Sigmoid colon (tissue), 7 donors: ENCODE data around the gene BCAR3. TPM values are rescaled to one million over a fixed set of nuclear protein-coding genes. Genes with fewer than 3 reads are reported as not detected.
A peak's percentile ranks its signal among the peaks of the same experiment; 100 is the strongest.
"Not testable (repeated sequence)": the region's sequence is repeated elsewhere in the genome, so short reads cannot be mapped to it uniquely, and the experiment has no call there.

ENCODE experiments used
- DNase-seq: peaks from one replicate; pipeline ENCODE4 v3.0.0-alpha.2; 2019
- H3K27ac ChIP-seq, 4 donors: fragments of 200-600 bp; sonication (generic); one replicate each; pipeline ENCODE4 v1.5.1; 2016 to 2019; ENCODE audit warnings: mild to moderate bottlenecking in 1 of 4
- H3K27me3 ChIP-seq, 3 donors: fragments of 200-600 bp; sonication (generic); one replicate each; pipeline ENCODE4 v1.5.1; 2019; ENCODE audit warnings: mild to moderate bottlenecking in 1 of 3
- H3K36me3 ChIP-seq, 4 donors: fragments of 200-600 bp; sonication (generic); one replicate each; pipeline ENCODE4 v1.5.1; 2016 to 2019
- H3K4me1 ChIP-seq, 4 donors: fragments of 200-600 bp; sonication (generic); one replicate each; pipeline ENCODE4 v1.5.1; 2017 to 2019
- H3K4me3 ChIP-seq, 4 donors: fragments of 200-600 bp; sonication (generic); one replicate each; pipeline ENCODE4 v1.5.1; 2017 to 2019; ENCODE audit warnings: mild to moderate bottlenecking in 2 of 4, moderate library complexity in 1 of 4
- H3K9me3 ChIP-seq, 4 donors: fragments of 200-600 bp in 3 of 4; sonication (generic) in 3 of 4; one replicate each; pipeline versions ENCODE4 v1.5.1 to v1.6.1; 2013 to 2019
- CTCF ChIP-seq, 4 experiments: fragments of 450-650 bp in 3 of 4; fragments of 200-600 bp in 1 of 4; IDR thresholded peaks; one replicate each; pipeline ENCODE4 v1.5.1; 2016 to 2019; ENCODE audit warnings: antibody characterized with exemption in 4 of 4, mild to moderate bottlenecking in 3 of 4, moderate library complexity in 2 of 4
- EP300 ChIP-seq, 4 donors: sonication (generic); formaldehyde crosslinking; IDR thresholded peaks; one replicate each; pipeline ENCODE4 v1.6.1; 2017; ENCODE audit warnings: antibody characterized with exemption in 4 of 4
- POLR2A ChIP-seq, 2 donors: fragments of 450-650 bp; IDR thresholded peaks; one replicate each; pipeline ENCODE4 v1.6.1; 2016; ENCODE audit warnings: antibody characterized with exemption in 2 of 2, mild to moderate bottlenecking in 2 of 2, moderate library complexity in 2 of 2
- POLR2AphosphoS5 ChIP-seq, 4 donors: sonication (generic); formaldehyde crosslinking; IDR thresholded peaks; one replicate each; pipeline ENCODE4 v1.6.1; 2017; ENCODE audit warnings: antibody characterized with exemption in 4 of 4
- WGBS, 2 donors: extraction: QIAGEN DNeasy Blood & Tissue Kit; methylation state at CpG; one replicate each; pipeline ENCODE4 v1.1.7; 2013; 5-methylcytosine and 5-hydroxymethylcytosine counted together
- intact Hi-C: fragments of 100-400 bp; cut with DNase I; formaldehyde crosslinking; loops from one replicate; pipeline ENCODE4 v1.15.1; 2023
- polyA plus RNA-seq, 3 donors: library from polyadenylated mRNA; stranded (reverse); fragments of 200-250 nt; gene quantifications; one replicate each; pipeline ENCODE4 v1.2.3, GENCODE V29; 2013
- total RNA-seq, 4 donors: library from RNA; depleted of rRNA; stranded (reverse); fragments of >200 nt; gene quantifications; one replicate each; pipeline ENCODE4 v1.1.0, GENCODE V29; 2016
- donor health status: healthy with polysubstance abuse.
- donor health status: Bipolar disorder and iron deficiency.
- donor health status: healthy.

The BCAR3 gene
- total and polyA plus RNA-seq, 7 donors = 12.3 to 43.2 (median 22.1) TPM

- Histone ChIP-seq H3K27me3 (no peaks in the 10 kb centered on the region), H3K9me3 (no peaks in the 10 kb centered on the region), H3K4me3 (no peak overlapping the region), H3K4me1 (peaks cover 0 to 15% (median 5%) of the 10 kb centered on the region in 4 donors), H3K27ac (peak overlapping the region in 1 of 4 donors; percentile 45), H3K36me3 (no peaks in the 10 kb centered on the region)
- WGBS, 2 donors = 93 to 95% methylated on average over 22 of the region's 22 CpGs
- TF ChIP-seq EP300 (IDR thresholded peaks at IDR 0.05) (no peak), POLR2A (IDR thresholded peaks at IDR 0.05) (no peak), POLR2AphosphoS5 (IDR thresholded peaks at IDR 0.05) (no peak), CTCF (IDR thresholded peaks at IDR 0.05) (no peak)
- peak; percentile 60 for DNase-seq
- intact Hi-C loops = no loop called here
These were observed 19.2 kb upstream of the BCAR3 start for GRCh38 chr1:93700532-93701469.

- no peak for DNase-seq
- no peaks in the 10 kb centered on the region for H3K9me3 ChIP-seq
- H3K4me1 ChIP-seq = peaks cover 0 to 15% (median 5%) of the 10 kb centered on the region in 4 donors
- no peaks in the 10 kb centered on the region for H3K27me3 ChIP-seq
- no peak overlapping the region for H3K27ac ChIP-seq
- intact Hi-C loops = no loop called here
- H3K4me3 ChIP-seq = no peak overlapping the region
- no peak for TF ChIP-seq CTCF (IDR thresholded peaks at IDR 0.05)
- 92% methylated on average over 5 of the region's 5 CpGs for WGBS, 2 donors
- H3K36me3 ChIP-seq = no peaks in the 10 kb centered on the region
These were observed 18.0 kb upstream of the BCAR3 start for GRCh38 chr1:93699503-93700168.

- Histone ChIP-seq H3K27ac (no peak overlapping the region), H3K27me3 (no peaks in the 10 kb centered on the region), H3K9me3 (no peaks in the 10 kb centered on the region), H3K36me3 (no peaks in the 10 kb centered on the region), H3K4me1 (peaks cover 0 to 15% (median 5%) of the 10 kb centered on the region in 4 donors), H3K4me3 (no peak overlapping the region)
- no peak for TF ChIP-seq POLR2AphosphoS5 (IDR thresholded peaks at IDR 0.05)
- no peak for TF ChIP-seq CTCF (IDR thresholded peaks at IDR 0.05)
- TF ChIP-seq EP300 (IDR thresholded peaks at IDR 0.05) = no peak
- TF ChIP-seq POLR2A (IDR thresholded peaks at IDR 0.05) = no peak
- 92 to 93% methylated on average over 5 of the region's 5 CpGs for WGBS, 2 donors
- intact Hi-C loops = no loop called here
- DNase-seq = no peak
These were observed 17.4 kb upstream of the BCAR3 start for GRCh38 chr1:93699049-93699384.

- Histone ChIP-seq H3K4me1 (peaks cover 0 to 15% (median 6%) of the 10 kb centered on the region in 4 donors), H3K9me3 (no peaks in the 10 kb centered on the region), H3K27ac (no peak overlapping the region), H3K36me3 (no peaks in the 10 kb centered on the region), H3K4me3 (no peak overlapping the region), H3K27me3 (no peaks in the 10 kb centered on the region)
- WGBS, 2 donors = 93 to 95% methylated on average over 7 of the region's 7 CpGs
- intact Hi-C loops = no loop called here
- no peak for DNase-seq
- no peak for TF ChIP-seq POLR2AphosphoS5 (IDR thresholded peaks at IDR 0.05)
- TF ChIP-seq POLR2A (IDR thresholded peaks at IDR 0.05) = no peak
- TF ChIP-seq EP300 (IDR thresholded peaks at IDR 0.05) = no peak
These were observed 16.9 kb upstream of the BCAR3 start for GRCh38 chr1:93698329-93699048.

- H3K4me3 ChIP-seq, H3K27me3 ChIP-seq, intact Hi-C loops, H3K27ac ChIP-seq, H3K36me3 ChIP-seq, DNase-seq, H3K9me3 ChIP-seq: not testable (repeated sequence)
- peaks cover 0 to 24% (median 14%) of the 10 kb centered on the region in 4 donors for H3K4me1 ChIP-seq
- 86 to 90% methylated on average over 13 of the region's 13 CpGs for WGBS, 2 donors
These were observed 15.9 kb upstream of the BCAR3 start for GRCh38 chr1:93697566-93697965.
